HepG2 (cell line): ENCODE measurements around the gene INO80B. TPM values are rescaled to one million over a fixed set of nuclear protein-coding genes. Genes with fewer than 3 reads are reported as not detected.
A peak's percentile ranks its signal among the peaks of the same experiment; 100 is the strongest.

Experiments used
- ATAC-seq: fragments of 200-7000 bp; cut with Tn5 transposase; 3 replicates; pipeline ENCODE4 v1.9.1; 2020; ENCODE audit warnings: mild to moderate bottlenecking, moderate library complexity
- BruUV-seq: library from RNA; stranded (reverse); fragments of 400-500 nt; replicated peaks from 2 replicates; lab custom pipeline; 2021; lab: Mats Ljungman, UMichigan
- CTCF ChIA-PET: fragments of 300-600 bp; formaldehyde crosslinking; extraction: SDS; loops from one replicate; lab custom pipeline; 2021; ENCODE audit warnings: low total read pairs, inconsistent platforms, low intra/inter-chr PET ratio; lab: Yijun Ruan, JAX
- POLR2A ChIA-PET: fragments of 350-600 bp; sonication (Branson Sonifier 250); formaldehyde crosslinking; loops from one replicate; lab custom pipeline; 2020; ENCODE audit warnings: antibody characterized with exemption, inconsistent platforms; lab: Yijun Ruan, JAX
- DNase-seq: peaks from one replicate; pipeline ENCODE4 v3.0.0-alpha.2; 2015; ENCODE audit warnings: low spot score
- FAIRE-seq: peaks from 3 replicates; lab custom pipeline; 2011; peaks lifted over from hg19 to GRCh38; lab: Jason Lieb, UNC
- H2AFZ ChIP-seq: one replicate; pipeline ENCODE4 v1.6.1; 2011; ENCODE audit warnings: low read length, inconsistent platforms
- H3K27ac ChIP-seq: fragments of 300-600 bp; 3 replicates; pipeline ENCODE4 v1.8.0; 2011; ENCODE audit warnings: mixed run types, mild to moderate bottlenecking, mixed read lengths, low read length, inconsistent platforms; ENCODE audit not compliant: insufficient read depth; ENCODE audit errors: extremely low read length
- H3K27me3 ChIP-seq, 2 experiments: fragments of 200-600 bp in 1 of 2; 2 replicates in 1 of 2; 3 replicates in 1 of 2; pipeline versions ENCODE4 v1.6.0 to v1.8.0; 2011; ENCODE audit warnings: low read length in 2 of 2, mild to moderate bottlenecking in 2 of 2, moderate library complexity in 2 of 2, inconsistent platforms in 1 of 2; ENCODE audit not compliant: insufficient read depth in 2 of 2, control insufficient read depth in 1 of 2
- H3K36me3 ChIP-seq, 2 experiments: fragments of 200-600 bp in 1 of 2; replicated peaks in 1 of 2; 2 replicates in 1 of 2; 3 replicates in 1 of 2; pipeline versions ENCODE4 v1.5.1 to v1.8.0; 2011; ENCODE audit warnings: low read length in 2 of 2, inconsistent platforms in 1 of 2; ENCODE audit not compliant: insufficient read depth in 2 of 2, control insufficient read depth in 1 of 2
- H3K4me1 ChIP-seq: 2 replicates; pipeline ENCODE4 v1.5.1; 2012; ENCODE audit warnings: low read length, inconsistent platforms; ENCODE audit not compliant: insufficient read depth
- H3K4me2 ChIP-seq: 2 replicates; pipeline ENCODE4 v1.6.0; 2011; ENCODE audit warnings: low read depth, low read length, inconsistent platforms
- H3K4me3 ChIP-seq, 3 experiments: fragments of 200-600 bp in 1 of 3; sonication (generic), shearing (Covaris generic) in 1 of 3; replicated peaks in 1 of 3; 2 replicates each; pipeline ENCODE4 v1.5.1; 2011 to 2016; ENCODE audit warnings: low read length in 3 of 3, inconsistent platforms in 2 of 3, low read depth in 2 of 3, mild to moderate bottlenecking in 2 of 3, control low read depth in 1 of 3, mixed read lengths in 1 of 3; ENCODE audit not compliant: insufficient read depth in 1 of 3
- H3K79me2 ChIP-seq: one replicate; pipeline ENCODE4 v1.6.1; 2011; ENCODE audit warnings: low read length, inconsistent platforms; ENCODE audit not compliant: insufficient read depth
- H3K9ac ChIP-seq: 2 replicates; pipeline ENCODE4 v1.6.0; 2011; ENCODE audit warnings: mild to moderate bottlenecking, low read depth, low read length, inconsistent platforms; ENCODE audit not compliant: insufficient read depth
- H3K9me3 ChIP-seq: 2 replicates; pipeline ENCODE4 v1.5.1; 2012; ENCODE audit warnings: mild to moderate bottlenecking, low read length
- H4K20me1 ChIP-seq: 2 replicates; pipeline ENCODE4 v1.6.0; 2011; ENCODE audit warnings: inconsistent platforms, mild to moderate bottlenecking, low read length, moderate library complexity; ENCODE audit not compliant: insufficient read depth
- CHCHD3 ChIP-seq: sonication (generic); formaldehyde crosslinking; IDR thresholded peaks from 2 replicates; pipeline ENCODE4 v1.8.0; 2022; ENCODE audit warnings: mild to moderate bottlenecking, missing genetic modification reagents, moderate library complexity
- HDAC1 ChIP-seq: sonication (generic); formaldehyde crosslinking; IDR thresholded peaks from 2 replicates; pipeline ENCODE4 v1.5.1; 2020; ENCODE audit warnings: mild to moderate bottlenecking, missing genetic modification reagents
- HOXA3 ChIP-seq: sonication (generic); formaldehyde crosslinking; IDR thresholded peaks from 2 replicates; pipeline ENCODE4 v1.5.0; 2020; ENCODE audit warnings: missing genetic modification reagents
- ISL2 ChIP-seq: sonication (generic); formaldehyde crosslinking; IDR thresholded peaks from 2 replicates; pipeline ENCODE4 v1.5.0; 2020; ENCODE audit warnings: missing genetic modification reagents
- KLF12 ChIP-seq: sonication (generic); formaldehyde crosslinking; IDR thresholded peaks from 2 replicates; pipeline ENCODE4 v1.4.0; 2020; ENCODE audit warnings: missing genetic modification reagents, borderline replicate concordance
- NFIB ChIP-seq: sonication (generic); formaldehyde crosslinking; IDR thresholded peaks from 2 replicates; pipeline ENCODE4 v1.9.0; 2021; ENCODE audit warnings: missing genetic modification reagents, mild to moderate bottlenecking, borderline replicate concordance
- SKIL ChIP-seq: sonication (generic); formaldehyde crosslinking; IDR thresholded peaks from 2 replicates; pipeline ENCODE4 v1.8.0; 2022; ENCODE audit warnings: missing genetic modification reagents, mild to moderate bottlenecking, moderate library complexity, borderline replicate concordance
- TBL1XR1 ChIP-seq: fragments of 150-350 bp; IDR thresholded peaks from 2 replicates; pipeline ENCODE4 v1.6.1; 2014; ENCODE audit warnings: borderline replicate concordance, low read length; ENCODE audit not compliant: partially characterized antibody
- YEATS2 ChIP-seq: sonication (generic); formaldehyde crosslinking; IDR thresholded peaks from 2 replicates; pipeline ENCODE4 v1.4.0; 2020; ENCODE audit warnings: missing genetic modification reagents, borderline replicate concordance
- ZFP1 ChIP-seq: IDR thresholded peaks from 2 replicates; pipeline ENCODE4 v1.6.1; 2016
- ZNF234 ChIP-seq: sonication (generic); formaldehyde crosslinking; conservative IDR thresholded peaks from 2 replicates; pipeline ENCODE4 v1.5.1; 2020; ENCODE audit warnings: mild to moderate bottlenecking, missing genetic modification reagents
- WGBS: methylation state at CpG from one replicate; pipeline ENCODE4 v1.1.6; 2017; ENCODE audit warnings: low lambda C conversion rate; 5-methylcytosine and 5-hydroxymethylcytosine counted together
- in situ Hi-C: cut with HindIII; loops from 2 replicates; pipeline ENCODE4 v1.10.0; 2017; ENCODE audit warnings: low pct_unique_long_range_greater_than_20kb; ENCODE audit not compliant: extremely low pct_ligation_motif_present
- intact Hi-C: fragments of 100-400 bp; cut with micrococcal nuclease; formaldehyde crosslinking; loops from one replicate; pipeline ENCODE4 v1.10.0; 2022; ENCODE audit not compliant: unreplicated experiment
- polyA plus RNA-seq, 8 experiments: library from polyadenylated mRNA; depleted of rRNA in 3 of 8; stranded (reverse) in 7 of 8; unstranded in 1 of 8; fragments of >200 nt; fragmentation: Illumina TruSeq in 4 of 8; extraction: Trizol in 4 of 8; gene quantifications; 2 replicates each; pipeline versions ENCODE4 v1.2.1 to v1.2.3, GENCODE V29; 2011 to 2016; ENCODE audit warnings: low read depth in 4 of 8, missing spikeins in 1 of 8, mixed read lengths in 1 of 8; ENCODE audit not compliant: insufficient read depth in 1 of 8
- total RNA-seq, 5 experiments: library from RNA; depleted of rRNA; stranded (reverse); fragments of >200 nt; fragmentation: Illumina TruSeq; extraction: Trizol; gene quantifications; 2 replicates each; pipeline ENCODE4 v1.2.3, GENCODE V29; 2016; ENCODE audit warnings: low read depth in 1 of 5
- TF ChIP-seq, protein P1 (sequence below): sonication (generic); formaldehyde crosslinking; IDR thresholded peaks from 2 replicates; pipeline ENCODE4 v1.4.0; 2020; ENCODE audit warnings: low read depth, mild to moderate bottlenecking, missing genetic modification reagents
- TF ChIP-seq, protein P2 (sequence below): sonication (generic); formaldehyde crosslinking; IDR thresholded peaks from 2 replicates; pipeline ENCODE4 v1.8.1; 2022; ENCODE audit warnings: low read depth, mild to moderate bottlenecking, missing genetic modification reagents

INO80B gene
- total and polyA plus RNA-seq, 2 of the 13 experiments (the other 11 are each of a cell fraction or from before 2014, with no cell fraction given), result 6.2 to 14.5 TPM

GRCh38 chr2:74502147-74502719, 47.3 kb downstream of the INO80B start:
- in situ Hi-C loops, result no loop called here
- FAIRE-seq, result peak; percentile 96
- no peak overlapping the region for H2AFZ ChIP-seq
- POLR2A ChIA-PET, result interaction anchor here (1.0 to 16.5 kb wide), 15 partner anchors 8 to 76 kb away, joined by 5 to 795 read pairs (median 23); partner anchors contain the start of genes AUP1, CCDC142, DQX1 and HTRA2
- H4K20me1 ChIP-seq, result no peaks in the 10 kb centered on the region
- peak overlapping the region; percentile 89 for H3K27ac ChIP-seq
- H3K79me2 ChIP-seq, result peaks cover 54% of the 10 kb centered on the region
- H3K9me3 ChIP-seq, result no peaks in the 10 kb centered on the region
- WGBS, result under 1% methylated on average over 31 of the region's 32 CpGs
- DNase-seq, result peak; percentile 86
- no peaks in the 10 kb centered on the region; a peak in 1 of 5 replicates for H3K27me3 ChIP-seq
- no peaks in the 10 kb centered on the region; a peak in 3 of 5 replicates for H3K36me3 ChIP-seq
- H3K4me3 ChIP-seq, result peak overlapping the region; percentile 67 to 86 (median 82)
- intact Hi-C loops, result loop anchor here (1.0 kb wide), 1 partner anchor 19 kb away; the partner anchor contains the start of gene TTC31
- CTCF ChIA-PET, result interaction anchor here (1.5 to 2.9 kb wide), 2 partner anchors 13 to 19 kb away, joined by 5 to 20 read pairs; partner anchors contain the start of genes CCDC142 and TTC31
- H3K4me2 ChIP-seq, result peak overlapping the region; percentile 92
- no TSS peak for BruUV-seq
- peak; percentile 22 for ATAC-seq
- peak overlapping the region; percentile 83 for H3K9ac ChIP-seq
- H3K4me1 ChIP-seq, result peaks cover 75% of the 10 kb centered on the region
- TF ChIP-seq KLF12 (CRISPR knock-in tag), result 0 out of 2 replicates have a peak, but pooled peaks have one; percentile 36
- no peak for TF ChIP-seq ZNF234
- peak; percentile 53 for TF ChIP-seq TBL1XR1
- peak; percentile 33; the same call in 1 of the 2 replicates for TF ChIP-seq YEATS2 (CRISPR knock-in tag)
- TF ChIP-seq, protein P1, sequence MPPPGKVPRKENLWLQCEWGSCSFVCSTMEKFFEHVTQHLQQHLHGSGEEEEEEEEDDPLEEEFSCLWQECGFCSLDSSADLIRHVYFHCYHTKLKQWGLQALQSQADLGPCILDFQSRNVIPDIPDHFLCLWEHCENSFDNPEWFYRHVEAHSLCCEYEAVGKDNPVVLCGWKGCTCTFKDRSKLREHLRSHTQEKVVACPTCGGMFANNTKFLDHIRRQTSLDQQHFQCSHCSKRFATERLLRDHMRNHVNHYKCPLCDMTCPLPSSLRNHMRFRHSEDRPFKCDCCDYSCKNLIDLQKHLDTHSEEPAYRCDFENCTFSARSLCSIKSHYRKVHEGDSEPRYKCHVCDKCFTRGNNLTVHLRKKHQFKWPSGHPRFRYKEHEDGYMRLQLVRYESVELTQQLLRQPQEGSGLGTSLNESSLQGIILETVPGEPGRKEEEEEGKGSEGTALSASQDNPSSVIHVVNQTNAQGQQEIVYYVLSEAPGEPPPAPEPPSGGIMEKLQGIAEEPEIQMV (CRISPR knock-in tag), result no peak
- TF ChIP-seq HDAC1 (CRISPR knock-in tag), result peak; percentile 83
- 0 out of 2 replicates have a peak, but pooled peaks have one; percentile 64 for TF ChIP-seq ZFP1 (CRISPR knock-in tag)
- TF ChIP-seq, protein P2, sequence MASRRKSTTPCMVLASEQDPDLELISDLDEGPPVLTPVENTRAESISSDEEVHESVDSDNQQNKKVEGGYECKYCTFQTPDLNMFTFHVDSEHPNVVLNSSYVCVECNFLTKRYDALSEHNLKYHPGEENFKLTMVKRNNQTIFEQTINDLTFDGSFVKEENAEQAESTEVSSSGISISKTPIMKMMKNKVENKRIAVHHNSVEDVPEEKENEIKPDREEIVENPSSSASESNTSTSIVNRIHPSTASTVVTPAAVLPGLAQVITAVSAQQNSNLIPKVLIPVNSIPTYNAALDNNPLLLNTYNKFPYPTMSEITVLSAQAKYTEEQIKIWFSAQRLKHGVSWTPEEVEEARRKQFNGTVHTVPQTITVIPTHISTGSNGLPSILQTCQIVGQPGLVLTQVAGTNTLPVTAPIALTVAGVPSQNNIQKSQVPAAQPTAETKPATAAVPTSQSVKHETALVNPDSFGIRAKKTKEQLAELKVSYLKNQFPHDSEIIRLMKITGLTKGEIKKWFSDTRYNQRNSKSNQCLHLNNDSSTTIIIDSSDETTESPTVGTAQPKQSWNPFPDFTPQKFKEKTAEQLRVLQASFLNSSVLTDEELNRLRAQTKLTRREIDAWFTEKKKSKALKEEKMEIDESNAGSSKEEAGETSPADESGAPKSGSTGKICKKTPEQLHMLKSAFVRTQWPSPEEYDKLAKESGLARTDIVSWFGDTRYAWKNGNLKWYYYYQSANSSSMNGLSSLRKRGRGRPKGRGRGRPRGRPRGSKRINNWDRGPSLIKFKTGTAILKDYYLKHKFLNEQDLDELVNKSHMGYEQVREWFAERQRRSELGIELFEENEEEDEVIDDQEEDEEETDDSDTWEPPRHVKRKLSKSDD (CRISPR knock-in tag), result peak; percentile 38; the same call in 1 of the 2 replicates
- peak; percentile 94 for TF ChIP-seq SKIL (CRISPR knock-in tag)
- TF ChIP-seq NFIB (CRISPR knock-in tag), result no peak; the same call in 1 of the 2 replicates
- peak; percentile 73; the same call in 1 of the 2 replicates for TF ChIP-seq HOXA3 (CRISPR knock-in tag)
- TF ChIP-seq ISL2 (CRISPR knock-in tag), result peak; percentile 55; the same call in 1 of the 2 replicates
- no peak for TF ChIP-seq CHCHD3 (CRISPR knock-in tag)
